Body of pancreas (tissue), 4 donors: Measurements from ENCODE around the gene MBD4. TPM values are rescaled to one million over a fixed set of nuclear protein-coding genes. Genes with fewer than 3 reads are reported as not detected.
"Not testable (repeated sequence)": the region's sequence is repeated elsewhere in the genome, so short reads cannot be mapped to it uniquely, and the experiment has no call there.

Experiments used
- ATAC-seq: fragments of 150-250 bp; one replicate; pipeline ENCODE4 v1.9.1; 2016
- DNase-seq, 4 donors: peaks; one replicate each; pipeline ENCODE4 v3.0.0-alpha.2; 2019
- H3K27ac ChIP-seq, 4 donors: fragments of 200-600 bp; sonication (generic); 1 replicate in 3 of 4; 2 replicates in 1 of 4; pipeline versions ENCODE4 v1.5.1 to v1.6.1; 2016 to 2019; ENCODE audit warnings: mild to moderate bottlenecking in 1 of 4, mixed read lengths in 1 of 4, moderate library complexity in 1 of 4
- H3K27me3 ChIP-seq, 2 donors: fragments of 200-600 bp; sonication (generic); one replicate each; pipeline ENCODE4 v1.6.0; 2016; ENCODE audit warnings: mild to moderate bottlenecking in 1 of 2
- H3K36me3 ChIP-seq, 2 donors: fragments of 200-600 bp; sonication (generic); replicated peaks in 1 of 2; 2 replicates each; pipeline ENCODE4 v1.5.1; 2016; ENCODE audit warnings: low read depth in 2 of 2; ENCODE audit not compliant: insufficient read depth in 1 of 2
- H3K4me1 ChIP-seq: fragments of 200-600 bp; sonication (generic); one replicate; pipeline ENCODE4 v1.6.0; 2016
- H3K4me3 ChIP-seq, 2 donors: fragments of 200-600 bp; sonication (generic); 1 replicate in 1 of 2; 2 replicates in 1 of 2; pipeline ENCODE4 v1.5.1; 2016 to 2019
- H3K9me3 ChIP-seq, 3 donors: fragments of 200-600 bp; sonication (generic); 1 replicate in 2 of 3; 2 replicates in 1 of 3; pipeline ENCODE4 v1.5.1; 2016
- POLR2A ChIP-seq, 3 donors: fragments of 450-650 bp; IDR thresholded peaks; one replicate each; pipeline ENCODE4 v1.6.1; 2016; ENCODE audit warnings: antibody characterized with exemption in 3 of 3, mild to moderate bottlenecking in 2 of 3
- WGBS, 2 donors: methylation state at CpG; one replicate each; pipeline ENCODE4 v1.1.5; 2017; 5-methylcytosine and 5-hydroxymethylcytosine counted together
- intact Hi-C: fragments of 100-400 bp; cut with DNase I; formaldehyde crosslinking; loops from one replicate; pipeline ENCODE4 v1.15.1; 2023
- total RNA-seq, 2 donors: library from RNA; depleted of rRNA; stranded (reverse); fragments of >200 nt; gene quantifications; one replicate each; pipeline ENCODE4 v1.1.0, GENCODE V29; 2016
- TF ChIP-seq, protein P1 (sequence below), 7 experiments: fragments of 450-650 bp in 4 of 7; fragments of 200-600 bp in 3 of 7; sonication (generic) in 3 of 7; IDR thresholded peaks; one replicate each; pipeline ENCODE4 v1.5.1; 2016 to 2019; ENCODE audit warnings: antibody characterized with exemption in 7 of 7

MBD4 gene
- total RNA-seq, 2 donors from 2014 or later, result 18.7 to 23.1 TPM

DNA sequence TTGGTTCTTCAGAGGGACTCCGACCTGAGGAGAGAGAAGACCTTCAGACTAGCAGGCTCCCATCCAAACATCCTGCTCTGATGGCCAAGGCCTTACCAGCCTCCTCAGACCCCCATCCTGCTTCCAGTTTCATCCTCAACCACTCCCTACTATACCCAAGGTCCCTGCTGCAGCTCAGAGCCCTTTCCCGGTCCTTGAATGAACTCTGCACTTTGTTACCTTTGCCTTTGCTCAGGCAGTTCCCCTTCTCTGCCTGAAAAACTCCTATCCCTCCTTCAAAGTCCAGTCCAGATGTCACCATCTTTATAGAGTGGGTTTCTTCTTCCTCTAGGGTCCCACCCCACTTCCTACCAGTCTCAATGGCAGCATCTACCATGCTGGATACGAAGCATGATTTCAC lies 24.4 kb downstream of the MBD4 start:
- DNase-seq, result no peak
- 80 to 89% methylated on average over 3 of the region's 3 CpGs for WGBS, 2 donors
- intact Hi-C loops, result no loop called here
- no peaks in the 10 kb centered on the region for H3K27me3 ChIP-seq
- H3K36me3 ChIP-seq, result no peaks in the 10 kb centered on the region
- H3K9me3 ChIP-seq, result no peaks in the 10 kb centered on the region
- no peak overlapping the region for H3K4me3 ChIP-seq
- TF ChIP-seq, protein P1, sequence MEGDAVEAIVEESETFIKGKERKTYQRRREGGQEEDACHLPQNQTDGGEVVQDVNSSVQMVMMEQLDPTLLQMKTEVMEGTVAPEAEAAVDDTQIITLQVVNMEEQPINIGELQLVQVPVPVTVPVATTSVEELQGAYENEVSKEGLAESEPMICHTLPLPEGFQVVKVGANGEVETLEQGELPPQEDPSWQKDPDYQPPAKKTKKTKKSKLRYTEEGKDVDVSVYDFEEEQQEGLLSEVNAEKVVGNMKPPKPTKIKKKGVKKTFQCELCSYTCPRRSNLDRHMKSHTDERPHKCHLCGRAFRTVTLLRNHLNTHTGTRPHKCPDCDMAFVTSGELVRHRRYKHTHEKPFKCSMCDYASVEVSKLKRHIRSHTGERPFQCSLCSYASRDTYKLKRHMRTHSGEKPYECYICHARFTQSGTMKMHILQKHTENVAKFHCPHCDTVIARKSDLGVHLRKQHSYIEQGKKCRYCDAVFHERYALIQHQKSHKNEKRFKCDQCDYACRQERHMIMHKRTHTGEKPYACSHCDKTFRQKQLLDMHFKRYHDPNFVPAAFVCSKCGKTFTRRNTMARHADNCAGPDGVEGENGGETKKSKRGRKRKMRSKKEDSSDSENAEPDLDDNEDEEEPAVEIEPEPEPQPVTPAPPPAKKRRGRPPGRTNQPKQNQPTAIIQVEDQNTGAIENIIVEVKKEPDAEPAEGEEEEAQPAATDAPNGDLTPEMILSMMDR (IDR thresholded peaks at IDR 0.05), result no peak
- TF ChIP-seq POLR2A (IDR thresholded peaks at IDR 0.05), result no peak
- ATAC-seq, result no peak
- H3K4me1 ChIP-seq, result no peaks in the 10 kb centered on the region
- H3K27ac ChIP-seq, result no peak overlapping the region

DNA sequence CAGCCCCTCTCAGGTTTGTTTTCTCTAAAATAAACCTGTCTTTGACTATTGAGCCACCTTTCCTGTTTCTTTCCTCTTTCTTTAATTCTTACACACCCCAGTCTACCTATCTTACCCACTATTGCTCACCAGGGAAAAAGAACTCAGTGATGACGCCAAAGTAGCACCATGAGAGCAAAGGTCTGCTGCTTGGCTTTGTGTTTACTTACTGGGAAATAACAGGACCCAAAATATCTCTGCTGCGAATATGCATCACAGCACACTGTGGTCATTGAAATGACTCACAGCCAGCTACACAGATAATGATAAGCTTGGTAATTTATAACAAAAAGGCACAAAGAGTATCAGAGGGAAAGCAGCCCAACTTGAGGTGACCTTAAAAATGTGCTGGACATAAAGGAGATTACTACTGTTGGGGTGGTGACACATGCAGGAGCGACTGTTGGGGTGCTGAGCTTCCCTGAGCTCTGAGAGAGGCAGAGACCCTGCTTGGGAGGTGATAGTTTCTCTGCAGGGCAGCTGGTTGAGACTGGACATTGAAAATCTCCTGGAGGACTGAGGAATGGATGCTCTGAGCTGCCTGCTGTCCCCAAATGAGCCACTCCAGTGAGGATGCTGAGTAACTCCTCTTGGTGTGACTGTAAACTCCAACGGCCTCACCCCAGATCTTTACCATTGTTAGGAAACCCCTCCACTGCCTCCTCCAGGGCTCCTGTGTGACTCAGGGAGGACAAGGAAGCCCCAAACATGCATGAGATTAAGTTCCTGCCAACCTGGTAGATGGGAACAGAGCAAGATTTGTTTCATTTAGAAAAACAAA lies 25.9 kb downstream of the MBD4 start:
- peak in 2 of 4 donors; percentile 34 to 49 for DNase-seq
- 40 to 45% methylated on average over 4 of the region's 4 CpGs for WGBS, 2 donors

GRCh38 chr3:129413238-129413637 lies 26.5 kb downstream of the MBD4 start:
- ATAC-seq, DNase-seq: not testable (repeated sequence)
- 72 to 76% methylated on average over 3 of the region's 3 CpGs for WGBS, 2 donors

More for the DNA sequence above, 25.9 kb downstream of the MBD4 start:
- Histone ChIP-seq H3K27ac (peak overlapping the region in 3 of 4 donors; percentile 20 to 31 (median 21)), H3K4me3 (no peak overlapping the region), H3K27me3 (no peaks in the 10 kb centered on the region), H3K36me3 (no peaks in the 10 kb centered on the region), H3K9me3 (no peaks in the 10 kb centered on the region), H3K4me1 (no peaks in the 10 kb centered on the region)
- intact Hi-C loops, result no loop called here
- ATAC-seq, result peak; percentile 64
- TF ChIP-seq POLR2A (IDR thresholded peaks at IDR 0.05), result no peak
- TF ChIP-seq, protein P1 (IDR thresholded peaks at IDR 0.05), result no peak

GRCh38 chr3:129412542-129413198 lies 27.1 kb downstream of the MBD4 start:
- H3K27ac ChIP-seq, result no peak overlapping the region
- H3K4me3 ChIP-seq, result no peak overlapping the region
- H3K27me3 ChIP-seq, result no peaks in the 10 kb centered on the region
- no peak for TF ChIP-seq POLR2A (IDR thresholded peaks at IDR 0.05)
- TF ChIP-seq, protein P1 (IDR thresholded peaks at IDR 0.05), result no peak
- WGBS, 2 donors, result 73 to 75% methylated on average over 6 of the region's 6 CpGs
- no peaks in the 10 kb centered on the region for H3K4me1 ChIP-seq
- intact Hi-C loops, result no loop called here
- no peaks in the 10 kb centered on the region for H3K9me3 ChIP-seq
- H3K36me3 ChIP-seq, result no peaks in the 10 kb centered on the region
- ATAC-seq, result no peak
- no peak for DNase-seq

More at GRCh38 chr3:129413238-129413637, 26.5 kb downstream of the MBD4 start:
- H3K27me3 ChIP-seq, H3K9me3 ChIP-seq, H3K36me3 ChIP-seq, H3K4me3 ChIP-seq, intact Hi-C loops, H3K4me1 ChIP-seq: not testable (repeated sequence)
- peak overlapping the region in 2 of 4 donors; percentile 20 to 31 for H3K27ac ChIP-seq

DNA sequence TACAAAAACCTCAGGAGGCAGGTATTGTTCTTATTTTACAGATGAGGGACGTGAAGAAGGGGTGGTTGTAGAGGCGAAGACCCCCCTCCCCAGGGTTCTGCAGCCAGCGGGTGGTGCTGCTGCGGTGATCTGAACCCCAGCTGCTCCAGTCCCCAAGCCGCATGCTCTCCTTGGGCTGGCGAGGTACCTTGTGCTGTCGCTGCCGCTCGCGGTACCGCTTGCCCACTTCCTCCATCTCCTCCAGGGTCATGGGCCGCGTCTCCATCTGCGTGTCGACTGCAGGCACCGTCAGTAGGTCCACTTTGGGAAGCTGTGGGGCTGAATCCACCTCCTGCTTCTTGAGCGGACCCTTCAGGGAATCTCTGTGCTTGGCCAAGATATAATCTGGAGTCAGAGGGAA lies 28.8 kb downstream of the MBD4 start:
- DNase-seq, result no peak
- no peak for ATAC-seq
- Histone ChIP-seq H3K9me3 (no peaks in the 10 kb centered on the region), H3K4me1 (no peaks in the 10 kb centered on the region), H3K36me3 (no peaks in the 10 kb centered on the region), H3K4me3 (no peak overlapping the region), H3K27me3 (no peaks in the 10 kb centered on the region), H3K27ac (no peak overlapping the region)
- TF ChIP-seq, protein P1 (IDR thresholded peaks at IDR 0.05), result no peak
- no peak for TF ChIP-seq POLR2A (IDR thresholded peaks at IDR 0.05)
- WGBS, 2 donors, result 86 to 88% methylated on average over 6 to 17 of the region's 17 CpGs
- intact Hi-C loops, result no loop called here
